ENCODE measurements around the gene HAUS5. TPM values are rescaled to one million over a fixed set of nuclear protein-coding genes. Genes with fewer than 3 reads are reported as not detected.
A peak's percentile ranks its signal among the peaks of the same experiment; 100 is the strongest.

The HAUS5 gene
- total and polyA plus RNA-seq, 3 donors from 2014 or later = 24.4 to 33.9 (median 25.5) TPM

GRCh38 chr19:35669566-35669965, 57.0 kb downstream of the HAUS5 start:
- 87 to 90% methylated on average over 6 of the region's 6 CpGs for WGBS, 2 donors
- Histone ChIP-seq H3K4me3 (no peak overlapping the region), H3K9me3 (no peaks in the 10 kb centered on the region), H3K27me3 (no peaks in the 10 kb centered on the region), H3K36me3 (ENCODE audit: low read depth, missing control alignments) (no peaks in the 10 kb centered on the region), H3K4me1 (peaks cover 4% of the 10 kb centered on the region), H3K27ac (no peak overlapping the region)
- DNase-seq = no peak
- no peak for TF ChIP-seq POLR2A (IDR thresholded peaks at IDR 0.05)
- TF ChIP-seq, protein P1, sequence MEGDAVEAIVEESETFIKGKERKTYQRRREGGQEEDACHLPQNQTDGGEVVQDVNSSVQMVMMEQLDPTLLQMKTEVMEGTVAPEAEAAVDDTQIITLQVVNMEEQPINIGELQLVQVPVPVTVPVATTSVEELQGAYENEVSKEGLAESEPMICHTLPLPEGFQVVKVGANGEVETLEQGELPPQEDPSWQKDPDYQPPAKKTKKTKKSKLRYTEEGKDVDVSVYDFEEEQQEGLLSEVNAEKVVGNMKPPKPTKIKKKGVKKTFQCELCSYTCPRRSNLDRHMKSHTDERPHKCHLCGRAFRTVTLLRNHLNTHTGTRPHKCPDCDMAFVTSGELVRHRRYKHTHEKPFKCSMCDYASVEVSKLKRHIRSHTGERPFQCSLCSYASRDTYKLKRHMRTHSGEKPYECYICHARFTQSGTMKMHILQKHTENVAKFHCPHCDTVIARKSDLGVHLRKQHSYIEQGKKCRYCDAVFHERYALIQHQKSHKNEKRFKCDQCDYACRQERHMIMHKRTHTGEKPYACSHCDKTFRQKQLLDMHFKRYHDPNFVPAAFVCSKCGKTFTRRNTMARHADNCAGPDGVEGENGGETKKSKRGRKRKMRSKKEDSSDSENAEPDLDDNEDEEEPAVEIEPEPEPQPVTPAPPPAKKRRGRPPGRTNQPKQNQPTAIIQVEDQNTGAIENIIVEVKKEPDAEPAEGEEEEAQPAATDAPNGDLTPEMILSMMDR (IDR thresholded peaks at IDR 0.05) = no peak
- intact Hi-C loops (cut with DNase I; ENCODE audit: low total_unique reads) = no loop called here

GRCh38 chr19:35669974-35670373, 57.4 kb downstream of the HAUS5 start:
- Histone ChIP-seq H3K9me3 (no peaks in the 10 kb centered on the region), H3K36me3 (ENCODE audit: low read depth, missing control alignments) (no peaks in the 10 kb centered on the region), H3K27ac (no peak overlapping the region), H3K4me3 (no peak overlapping the region), H3K4me1 (peaks cover 4% of the 10 kb centered on the region), H3K27me3 (no peaks in the 10 kb centered on the region)
- TF ChIP-seq POLR2A (IDR thresholded peaks at IDR 0.05) = no peak
- TF ChIP-seq, protein P1 (IDR thresholded peaks at IDR 0.05) = no peak
- no peak for DNase-seq
- whole genome bisulfite sequencing, 2 donors = 59 to 80% methylated on average over 4 of the region's 4 CpGs
- intact Hi-C loops (cut with DNase I; ENCODE audit: low total_unique reads) = no loop called here

DNA sequence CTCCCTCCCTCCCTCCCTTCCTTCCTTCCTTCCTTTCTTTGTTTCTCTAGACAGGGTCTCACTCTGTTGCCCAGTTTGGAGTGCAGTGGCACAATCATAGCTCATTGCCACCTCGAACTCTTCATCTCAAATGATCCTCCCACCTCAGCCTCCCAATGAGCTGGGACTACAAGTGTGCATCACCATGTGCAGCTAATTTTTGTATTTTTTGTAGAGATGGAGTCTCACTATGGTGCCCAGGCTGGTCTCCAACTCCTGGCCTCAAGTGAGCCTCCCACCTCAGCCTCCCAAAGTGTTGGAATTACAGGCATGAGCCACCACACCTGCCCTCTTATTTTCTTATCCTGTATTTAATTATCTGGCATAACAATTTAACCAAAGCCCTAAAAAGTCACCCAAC, 58.2 kb downstream of the HAUS5 start:
- no peak for DNase-seq
- no peak overlapping the region for H3K4me3 ChIP-seq
- H3K27ac ChIP-seq = no peak overlapping the region
- no peak for TF ChIP-seq POLR2A (IDR thresholded peaks at IDR 0.05)
- TF ChIP-seq, protein P1 (IDR thresholded peaks at IDR 0.05) = no peak
- no peaks in the 10 kb centered on the region for H3K36me3 ChIP-seq (ENCODE audit: low read depth, missing control alignments)
- H3K27me3 ChIP-seq = no peaks in the 10 kb centered on the region
- no peaks in the 10 kb centered on the region for H3K9me3 ChIP-seq
- intact Hi-C loops (cut with DNase I; ENCODE audit: low total_unique reads) = no loop called here
- peaks cover 4% of the 10 kb centered on the region for H3K4me1 ChIP-seq
- 81 to 82% methylated on average over 1 of the region's 1 CpG for WGBS, 2 donors

GRCh38 chr19:35671818-35672217, 59.3 kb downstream of the HAUS5 start:
- Histone ChIP-seq H3K27ac (no peak overlapping the region), H3K9me3 (no peaks in the 10 kb centered on the region), H3K36me3 (ENCODE audit: low read depth, missing control alignments) (no peaks in the 10 kb centered on the region), H3K27me3 (no peaks in the 10 kb centered on the region), H3K4me1 (peaks cover 4% of the 10 kb centered on the region), H3K4me3 (no peak overlapping the region)
- no peak for DNase-seq
- TF ChIP-seq, protein P1 (IDR thresholded peaks at IDR 0.05) = no peak
- TF ChIP-seq POLR2A (IDR thresholded peaks at IDR 0.05) = no peak
- intact Hi-C loops (cut with DNase I; ENCODE audit: low total_unique reads) = no loop called here
- 60 to 66% methylated on average over 3 of the region's 3 CpGs for WGBS, 2 donors

- no peaks in the 10 kb centered on the region for H3K27me3 ChIP-seq
Measured at GRCh38 chr19:35673121-35673804, 60.7 kb downstream of the HAUS5 start.

More at GRCh38 chr19:35673121-35673804, 60.7 kb downstream of the HAUS5 start:
- Histone ChIP-seq H3K27ac (no peak overlapping the region), H3K4me1 (peaks cover 4% of the 10 kb centered on the region), H3K4me3 (peak overlapping the region; percentile 12 to 41), H3K9me3 (no peaks in the 10 kb centered on the region), H3K36me3 (ENCODE audit: low read depth, missing control alignments) (no peaks in the 10 kb centered on the region)
- intact Hi-C loops (cut with DNase I; ENCODE audit: low total_unique reads) = no loop called here
- 3 to 7% methylated on average over 25 to 39 of the region's 39 CpGs for WGBS, 2 donors
- DNase-seq = no peak
- TF ChIP-seq, protein P1 (IDR thresholded peaks at IDR 0.05) = no peak
- TF ChIP-seq POLR2A (IDR thresholded peaks at IDR 0.05) = no peak

Measured in testis (tissue), 3 donors.